ENCODE measurements around the gene SIX3.

SIX3 gene

DNA sequence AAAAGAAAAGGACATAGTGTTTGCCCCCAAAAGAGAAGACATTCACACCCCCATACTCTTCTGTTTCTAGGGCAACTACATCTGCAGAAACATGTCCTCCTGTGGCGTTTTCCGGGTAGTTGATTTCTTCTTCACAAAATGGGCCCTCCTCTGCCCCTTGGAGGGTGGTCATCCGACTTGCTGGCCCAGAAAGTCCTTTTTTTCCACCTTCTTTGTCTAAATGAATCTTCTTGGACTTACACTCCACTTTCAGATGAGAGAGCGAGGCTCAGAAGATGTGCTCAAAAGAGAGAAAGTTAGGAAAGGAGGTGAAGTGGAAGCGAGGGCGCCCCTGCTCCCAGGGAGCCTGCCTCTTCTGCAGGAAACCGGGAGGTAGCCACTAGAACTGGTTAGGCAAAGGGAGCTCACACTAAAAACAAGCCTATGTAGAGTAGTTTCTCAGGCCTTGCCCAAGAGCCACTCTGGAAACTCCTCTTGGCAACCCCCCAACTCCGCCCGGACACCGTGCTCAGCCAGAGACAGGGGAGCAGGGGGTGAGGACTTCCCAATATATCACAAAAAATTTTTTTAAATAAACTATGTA is 10.2 kb upstream of the SIX3 start:
- no peak for DNase-seq

DNA sequence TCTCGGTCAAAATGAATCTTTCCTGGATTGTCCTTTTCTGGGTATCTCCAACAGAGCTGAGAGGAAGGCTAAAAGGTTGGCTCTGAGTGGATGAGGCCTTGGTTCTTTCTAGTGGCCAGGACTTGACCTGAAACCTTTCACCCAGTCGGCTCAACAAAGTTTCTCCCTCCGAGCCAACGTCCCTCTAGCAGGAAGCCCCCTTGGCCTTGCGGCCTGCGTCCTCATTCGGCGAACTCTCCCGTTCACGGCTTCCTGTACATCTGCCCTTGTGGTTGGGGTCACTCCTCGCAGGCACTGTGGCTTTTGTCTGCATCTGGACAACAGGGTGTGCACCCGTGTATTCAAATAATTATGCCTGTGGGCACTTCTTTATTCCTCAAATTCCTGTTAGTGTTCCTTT is 9.4 kb upstream of the SIX3 start:
- DNase-seq, result no peak

GRCh38 chr2:44932564-44933392 is 8.7 kb upstream of the SIX3 start:
- no peak for DNase-seq

GRCh38 chr2:44933434-44933951 is 8.0 kb upstream of the SIX3 start:
- DNase-seq, result no peak

DNA sequence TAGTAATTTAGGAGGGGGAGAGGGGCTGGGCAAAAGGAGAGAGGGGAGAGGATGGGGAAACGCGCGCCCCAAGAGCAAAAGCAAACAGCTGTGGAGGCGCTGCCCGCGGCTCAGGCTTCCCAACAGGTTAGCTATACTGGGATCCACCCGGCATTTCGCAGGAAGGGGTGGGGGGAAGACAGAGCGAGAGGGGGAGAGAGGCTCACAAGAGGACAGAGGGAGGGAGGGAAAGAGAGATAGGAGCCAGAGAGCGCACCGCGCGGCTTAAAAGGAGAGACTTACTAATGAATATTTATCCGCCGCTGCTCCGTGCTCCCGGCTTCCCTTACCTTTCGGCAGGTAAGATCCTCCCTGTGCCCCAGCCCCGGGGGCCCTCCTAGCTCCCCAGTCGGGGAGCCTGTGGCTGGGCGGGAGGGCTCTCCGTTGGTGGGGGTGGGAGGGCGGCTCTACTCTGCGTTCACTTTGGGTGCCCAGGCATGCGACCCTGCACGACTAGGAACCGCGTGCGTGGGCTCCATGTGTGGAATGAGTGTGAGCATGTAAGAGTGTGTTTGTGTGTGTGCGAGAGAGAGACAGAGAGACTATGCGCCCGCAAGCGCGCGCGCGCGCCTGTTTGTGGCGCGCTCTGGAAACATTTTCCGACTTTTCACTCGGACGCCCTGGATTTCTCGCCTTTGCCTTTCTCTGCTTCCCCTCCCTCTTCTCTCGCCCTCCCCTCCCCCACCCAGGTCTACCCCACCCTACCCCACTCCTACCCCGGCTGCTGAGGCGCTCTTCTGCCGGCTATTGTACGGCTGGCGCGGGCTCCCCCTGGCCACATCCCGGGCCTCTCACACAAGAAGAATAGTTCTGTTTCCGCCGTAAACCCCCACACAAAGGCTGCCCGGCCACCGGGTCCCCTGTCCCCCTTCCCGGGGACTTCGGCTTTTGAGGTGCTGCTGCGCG is 7.2 kb upstream of the SIX3 start:
- DNase-seq, result no peak

GRCh38 chr2:44934983-44935728 is 6.3 kb upstream of the SIX3 start:
- no peak for DNase-seq

DNA sequence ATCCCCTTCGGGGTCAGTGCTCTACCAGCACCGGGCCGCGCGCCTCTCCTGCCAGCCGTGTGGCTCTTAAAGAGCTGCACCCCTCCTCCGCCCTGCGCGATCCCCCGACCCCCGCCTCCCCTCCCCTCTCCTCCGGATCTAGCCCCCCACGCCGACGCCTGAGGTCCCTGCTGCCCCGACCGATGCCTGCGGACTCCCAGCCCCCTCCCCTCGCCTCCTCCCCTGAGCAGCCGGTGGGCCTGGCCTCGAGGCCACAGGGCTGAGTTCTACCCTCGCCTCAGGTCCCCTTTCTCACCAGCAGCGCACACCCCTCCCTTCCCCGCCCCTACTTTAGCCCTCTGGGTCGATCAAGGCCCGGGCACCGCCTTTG is 5.8 kb upstream of the SIX3 start:
- no peak for DNase-seq

GRCh38 chr2:44936275-44936674 is 5.2 kb upstream of the SIX3 start:
- DNase-seq, result no peak

DNA sequence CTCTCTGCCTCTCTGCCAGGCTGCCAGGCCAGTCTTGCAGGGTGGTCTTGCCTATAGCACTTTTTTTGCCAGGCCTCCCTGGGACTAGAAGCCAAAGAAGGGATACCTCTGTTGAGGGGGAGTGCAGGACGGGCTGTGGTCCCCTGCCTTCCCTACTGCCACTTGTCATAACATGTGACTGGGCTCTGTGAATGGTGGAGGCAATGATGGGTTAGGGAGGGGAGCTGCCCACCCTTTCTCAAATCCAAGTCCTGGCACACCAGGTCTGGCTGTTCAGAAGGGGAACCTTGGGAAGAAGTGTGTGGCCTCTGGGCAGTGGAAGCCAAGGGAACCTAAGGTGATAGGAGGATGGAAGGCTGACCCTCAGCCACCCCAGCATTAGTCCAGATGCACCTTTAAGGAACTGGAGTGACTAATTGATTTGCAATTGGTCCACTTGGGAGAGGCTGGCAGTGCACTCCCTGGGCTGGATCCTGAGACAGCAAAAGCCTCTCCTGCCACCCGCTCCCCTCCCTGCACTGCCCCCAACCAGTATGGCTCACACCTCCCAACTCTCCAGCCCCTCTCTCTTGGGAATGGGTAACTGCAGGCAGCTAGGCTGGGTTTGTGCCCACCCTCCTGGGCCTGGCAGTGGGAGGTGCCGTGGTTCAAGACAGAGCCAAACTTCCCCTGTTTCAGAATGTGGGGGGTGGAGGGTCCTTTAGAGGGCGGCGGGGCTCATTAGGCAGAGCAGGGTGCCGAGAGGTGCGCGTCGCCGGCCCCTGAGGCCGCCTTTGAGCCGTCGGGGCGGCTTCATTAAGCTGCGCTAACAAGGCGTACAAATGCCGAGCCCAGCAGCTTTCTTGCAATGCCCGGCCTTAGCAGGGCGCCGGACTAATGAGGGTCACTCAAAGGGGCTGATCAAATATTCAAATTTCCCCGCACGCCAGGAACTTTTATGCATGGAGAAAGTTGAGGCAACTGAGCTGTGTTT is 4.5 kb upstream of the SIX3 start:
- no peak for DNase-seq

DNA sequence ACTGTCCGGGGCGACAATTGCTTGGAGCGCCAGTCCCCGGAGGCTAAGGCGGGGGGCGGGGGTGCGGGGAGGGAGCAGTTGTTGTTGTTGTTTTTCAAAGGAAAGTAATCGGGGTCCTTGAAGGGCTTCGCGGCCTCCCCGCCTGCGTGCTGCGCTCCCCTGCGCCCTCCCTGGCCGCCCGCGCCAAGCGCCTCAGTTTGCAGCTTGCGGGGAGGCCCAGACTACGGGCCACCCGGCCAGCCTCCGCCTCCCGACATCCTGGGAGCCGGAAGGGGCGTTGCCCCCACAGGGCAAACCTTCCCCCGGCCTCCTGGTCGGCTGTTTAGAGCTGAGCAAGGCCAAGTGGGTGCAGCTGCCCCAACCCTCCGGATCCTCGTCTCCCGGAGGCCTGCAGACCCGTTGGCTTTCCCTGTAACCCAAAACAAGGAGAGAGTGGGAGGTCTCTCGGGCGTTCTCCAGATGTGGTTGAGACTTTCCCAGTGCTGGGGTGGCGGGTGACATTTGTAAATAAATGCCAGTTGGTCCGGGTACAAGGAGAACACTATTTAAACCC is 3.7 kb upstream of the SIX3 start:
- DNase-seq, result no peak

GRCh38 chr2:44938287-44939105 is 3.0 kb upstream of the SIX3 start:
- DNase-seq, result no peak

- DNase-seq, result no peak
Measured at GRCh38 chr2:44939106-44940048, 2.1 kb upstream of the SIX3 start.

DNA sequence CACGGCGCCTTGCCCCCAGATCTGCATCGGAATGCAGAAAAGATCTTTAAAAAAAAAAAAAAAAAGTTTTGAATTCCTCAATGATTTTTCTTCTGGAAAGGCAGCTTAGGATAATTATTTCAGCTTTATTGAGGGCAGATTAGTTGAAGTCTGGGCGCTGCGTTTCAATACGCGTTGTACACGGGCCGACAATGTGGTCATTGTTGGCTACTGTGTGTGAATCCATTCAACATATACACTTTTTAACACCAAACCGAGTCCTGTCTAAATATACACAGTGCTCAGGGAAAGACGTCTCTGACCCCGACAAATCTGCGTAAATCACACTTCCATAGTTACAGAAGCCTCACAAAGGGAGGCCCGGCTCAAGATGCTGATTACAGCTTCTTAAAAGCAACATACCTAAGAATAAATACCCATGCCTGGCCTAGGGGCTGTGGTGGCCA is 1.4 kb upstream of the SIX3 start:
- no peak for DNase-seq

DNA sequence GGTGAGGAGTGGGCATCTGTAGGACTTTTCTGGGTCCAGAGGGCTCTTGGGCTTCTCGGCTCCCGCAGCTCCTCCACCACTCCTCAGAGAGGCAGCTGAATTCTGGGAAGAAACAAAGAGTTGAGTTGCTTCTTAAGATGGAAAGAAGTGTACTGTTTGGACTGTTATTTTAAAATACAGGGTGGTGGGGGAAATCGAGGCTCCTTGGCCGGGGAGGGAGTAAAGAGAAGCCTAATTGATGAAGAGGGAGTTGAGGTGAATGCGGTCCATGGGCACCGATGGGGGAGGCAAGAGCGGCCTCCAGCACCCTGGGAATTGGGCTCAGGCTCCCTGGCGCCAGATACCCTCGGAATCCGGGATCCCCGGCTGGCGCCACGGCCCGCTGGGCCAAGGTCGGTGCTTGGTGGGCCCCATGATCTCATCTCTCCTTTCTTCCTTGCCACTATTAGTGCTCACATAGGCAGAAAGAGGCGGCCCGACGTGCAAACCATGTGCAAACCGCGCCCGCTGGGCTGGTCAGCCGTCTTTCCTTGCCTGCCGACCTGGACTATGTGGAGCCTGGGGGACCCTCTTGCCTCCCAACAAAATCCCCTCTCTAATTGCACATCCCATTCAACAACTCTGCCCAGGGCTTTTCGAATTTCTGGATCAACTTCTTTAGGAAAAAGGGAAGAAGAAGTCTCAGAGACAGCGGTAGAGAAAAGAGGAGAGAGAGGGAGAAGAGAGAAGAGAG is 604 bp upstream of the SIX3 start:
- DNase-seq, result no peak

GRCh38 chr2:44942304-44943030 is 965 bp downstream of the SIX3 start:
- no peak for DNase-seq

- no peak for DNase-seq
Measured at GRCh38 chr2:44943031-44943692, 1.7 kb downstream of the SIX3 start.

GRCh38 chr2:44943693-44944101 is 2.2 kb downstream of the SIX3 start:
- no peak for DNase-seq
